ENCODE measurements around the gene FAM234B.

Gene FAM234B

DNA sequence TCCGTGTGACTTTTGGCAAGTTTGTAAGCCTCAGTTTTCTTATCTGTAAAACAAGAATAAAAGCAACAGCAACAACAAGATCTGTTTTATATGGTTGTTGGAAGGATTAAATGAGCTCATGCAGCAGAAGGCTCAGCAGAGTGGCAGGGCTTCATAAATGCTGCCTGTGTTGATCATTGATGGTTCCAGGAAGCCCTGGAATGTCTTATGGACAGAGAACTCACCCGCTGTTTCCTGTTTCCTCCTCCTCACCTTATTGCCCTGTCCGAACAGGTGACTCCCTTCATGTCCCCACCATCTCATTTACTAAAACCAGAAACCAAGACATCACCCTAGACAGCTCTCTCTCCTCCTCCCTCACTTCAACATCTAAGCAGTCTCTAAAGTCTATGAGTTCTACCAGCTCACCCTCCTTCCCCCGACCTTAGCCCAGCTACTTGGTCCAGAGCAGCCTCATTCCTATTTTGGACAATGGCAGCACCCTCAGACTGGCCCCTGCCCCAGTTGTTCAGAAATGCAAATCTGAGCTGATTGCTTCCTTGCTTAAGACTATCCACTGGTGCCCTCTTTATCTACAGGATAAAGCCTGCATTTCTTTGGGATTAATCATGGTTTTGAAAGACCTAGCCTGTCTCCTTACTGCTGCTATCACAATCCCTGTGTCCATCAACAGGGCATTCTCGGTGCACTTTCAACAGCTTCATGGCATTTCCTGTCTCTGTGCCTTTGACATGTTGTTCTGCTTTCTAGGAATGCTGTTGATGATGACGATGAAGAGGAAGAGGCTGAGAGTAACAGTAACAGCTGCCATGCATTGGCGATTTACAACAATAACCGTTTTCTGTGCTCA, 80.7 kb downstream of the FAM234B start:
- no peak for DNase-seq

- DNase-seq, result no peak
Observed at GRCh38 chr12:13125996-13126395, 81.8 kb downstream of the FAM234B start.

DNA sequence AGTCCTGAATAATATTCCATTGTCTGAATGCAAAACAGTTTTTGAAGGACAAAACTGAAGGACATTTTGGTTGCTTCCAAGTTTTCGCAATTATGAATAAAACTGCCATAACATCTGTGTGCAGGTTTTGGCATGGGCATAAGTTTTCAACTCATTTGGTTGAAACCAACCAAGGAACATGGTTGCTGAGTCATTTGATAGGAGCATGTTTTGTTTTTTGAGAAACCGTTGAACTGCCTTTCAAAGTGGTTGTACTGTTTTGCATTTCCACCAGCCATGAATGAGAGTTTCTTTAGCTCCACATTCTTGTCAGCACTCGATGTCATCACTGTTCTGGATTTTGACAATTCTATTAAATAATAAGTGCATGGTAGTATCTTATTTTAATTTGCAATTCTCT, 82.3 kb downstream of the FAM234B start:
- no peak for DNase-seq

GRCh38 chr12:13127444-13127843, 83.3 kb downstream of the FAM234B start:
- no peak for DNase-seq

DNA sequence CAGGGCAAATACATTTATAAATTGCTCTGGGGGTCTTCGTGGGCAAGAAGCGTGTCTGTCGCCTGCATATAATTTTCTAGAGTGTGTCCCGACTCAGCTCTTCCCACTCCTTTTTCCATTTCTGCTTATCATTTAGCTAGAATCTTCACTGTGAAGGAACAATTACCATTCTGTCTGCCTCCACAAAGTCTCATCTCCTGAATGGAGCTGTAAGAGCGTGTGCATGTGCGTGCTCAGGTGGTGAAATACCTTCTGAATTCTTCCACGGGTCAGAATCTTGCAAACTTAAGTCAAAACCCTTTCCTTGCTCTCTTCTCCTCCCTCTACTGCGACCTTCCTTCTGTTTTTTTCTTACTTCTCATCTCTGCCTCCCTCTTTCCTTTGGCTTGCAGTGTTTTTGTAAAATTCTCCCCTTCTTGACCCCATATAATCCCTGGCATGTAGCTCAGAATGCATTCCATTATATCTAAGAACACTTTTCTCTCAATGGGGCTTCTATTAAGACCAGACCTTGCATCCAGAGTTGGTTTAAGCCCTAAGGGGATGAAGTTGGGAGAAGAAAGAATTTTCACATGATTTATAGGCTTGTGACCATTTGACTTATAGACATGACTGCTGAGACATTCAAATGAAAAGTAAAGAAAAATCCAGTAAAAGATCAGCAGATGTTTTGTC, 84.2 kb downstream of the FAM234B start:
- DNase-seq, result no peak

DNA sequence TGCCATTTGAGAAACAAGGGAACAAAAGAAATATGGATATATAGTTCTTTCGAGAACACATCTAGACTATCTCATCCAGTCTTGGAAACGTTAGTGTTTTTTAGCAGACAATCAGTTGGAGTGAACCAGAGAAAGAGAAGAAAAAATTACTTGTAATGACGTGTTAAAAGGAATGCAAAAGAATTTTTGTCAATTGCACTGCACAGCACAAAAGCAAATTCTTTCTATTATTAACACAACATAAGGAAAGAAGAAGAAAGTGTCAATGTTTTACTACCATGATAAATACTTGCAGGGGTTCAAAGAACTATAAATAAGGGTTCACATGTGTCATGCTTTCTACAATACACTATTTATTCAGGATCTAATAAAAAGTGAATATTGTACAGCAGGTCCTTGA, 86.8 kb downstream of the FAM234B start:
- DNase-seq, result no peak
